Suppressor macrophage (primary cell): ENCODE results near the gene KATNB1.

ENCODE experiments used
- DNase-seq, 4 experiments: peaks; one replicate each; pipeline ENCODE4 v3.0.0-alpha.2; 2020 to 2022

Gene KATNB1

DNA sequence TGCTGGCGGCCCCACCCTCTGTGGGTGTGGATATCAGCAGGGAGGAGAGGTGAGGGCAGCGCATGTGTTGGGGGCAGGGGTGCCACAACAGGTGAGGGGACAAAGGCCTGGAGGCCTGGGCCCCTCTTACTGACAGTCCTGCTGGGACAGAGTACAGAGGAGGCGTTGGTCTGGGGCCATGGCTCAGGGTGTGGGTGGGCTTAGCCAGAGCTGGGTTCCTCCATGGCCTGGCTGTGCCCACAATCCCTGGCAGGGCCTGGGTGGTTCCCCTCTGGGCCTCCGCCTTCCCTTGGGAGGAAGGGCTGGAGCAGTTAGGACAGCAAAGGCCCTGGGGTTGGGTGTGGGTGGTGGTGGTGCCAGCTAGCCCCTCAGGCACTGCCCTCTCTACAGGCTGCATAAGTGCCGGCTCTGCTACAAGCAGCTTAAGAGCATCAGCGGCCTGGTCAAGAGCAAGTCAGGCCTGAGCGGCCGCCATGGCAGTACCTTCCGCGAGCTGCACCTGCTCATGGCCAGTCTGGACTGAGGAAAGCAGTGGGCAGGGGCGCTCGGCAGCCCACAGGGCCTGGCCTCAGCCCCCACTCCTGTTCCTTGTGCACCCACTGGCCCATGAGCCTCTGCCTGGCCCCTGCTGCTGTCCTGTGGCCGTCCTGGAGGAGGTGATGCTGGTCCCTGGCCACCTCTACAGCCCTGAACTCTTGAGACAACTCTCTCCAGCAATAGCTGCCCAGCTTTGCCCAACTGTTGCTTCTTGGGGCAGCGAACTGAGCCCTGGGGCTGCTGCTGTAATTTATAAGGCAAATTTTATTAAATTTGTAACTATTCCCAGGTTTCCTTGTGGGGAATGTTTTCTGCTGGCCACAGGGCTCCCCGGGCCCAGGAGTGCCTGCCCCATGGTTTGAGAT, 21.1 kb downstream of the KATNB1 start:
- peak in 3 of 4 experiments; percentile 12 to 36 (median 21) for DNase-seq

DNA sequence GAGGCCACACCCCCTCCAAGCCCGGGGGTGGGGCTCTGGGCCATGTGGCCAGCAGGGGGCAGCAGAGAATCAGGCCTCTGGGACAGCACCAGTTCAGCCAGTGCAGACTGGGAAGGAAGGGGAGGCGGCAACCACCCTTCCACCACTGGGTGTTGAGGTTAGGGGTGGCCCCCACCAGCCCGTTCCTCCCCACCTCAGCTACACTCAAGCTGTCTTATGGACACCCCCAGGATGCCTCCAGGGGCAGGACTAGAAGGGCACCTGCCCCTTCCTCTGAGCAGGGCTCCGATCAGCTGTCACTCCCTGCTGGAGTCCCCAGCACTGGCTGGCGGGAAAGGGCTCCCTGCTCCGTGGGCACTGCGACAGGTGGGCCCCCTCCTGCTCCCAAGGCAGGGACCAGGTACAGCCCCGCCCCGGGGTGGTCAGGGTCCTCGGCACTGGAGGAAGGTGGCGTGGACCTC, 21.8 kb downstream of the KATNB1 start:
- DNase-seq = peak; percentile 89 to 95 (median 94)

DNA sequence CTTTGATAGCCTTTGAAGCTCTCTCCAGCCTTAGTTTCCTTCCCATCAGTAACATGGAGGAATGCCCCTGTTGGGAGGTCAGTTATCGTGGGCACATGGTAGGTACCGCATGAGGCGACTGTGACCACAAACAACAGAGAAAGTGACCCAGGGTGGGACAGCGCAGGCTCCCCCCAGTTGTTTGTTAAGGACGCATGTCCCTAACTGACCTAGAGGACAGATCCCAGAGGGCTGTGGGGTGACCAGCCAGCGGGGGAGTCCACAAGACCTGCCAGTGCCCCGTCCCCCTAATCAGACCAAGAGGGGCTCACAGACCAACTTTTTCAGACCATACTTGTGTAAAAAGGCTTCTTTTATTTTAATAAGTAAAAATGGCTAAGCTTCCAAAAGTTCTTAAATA, 22.3 kb downstream of the KATNB1 start:
- DNase-seq = no peak

DNA sequence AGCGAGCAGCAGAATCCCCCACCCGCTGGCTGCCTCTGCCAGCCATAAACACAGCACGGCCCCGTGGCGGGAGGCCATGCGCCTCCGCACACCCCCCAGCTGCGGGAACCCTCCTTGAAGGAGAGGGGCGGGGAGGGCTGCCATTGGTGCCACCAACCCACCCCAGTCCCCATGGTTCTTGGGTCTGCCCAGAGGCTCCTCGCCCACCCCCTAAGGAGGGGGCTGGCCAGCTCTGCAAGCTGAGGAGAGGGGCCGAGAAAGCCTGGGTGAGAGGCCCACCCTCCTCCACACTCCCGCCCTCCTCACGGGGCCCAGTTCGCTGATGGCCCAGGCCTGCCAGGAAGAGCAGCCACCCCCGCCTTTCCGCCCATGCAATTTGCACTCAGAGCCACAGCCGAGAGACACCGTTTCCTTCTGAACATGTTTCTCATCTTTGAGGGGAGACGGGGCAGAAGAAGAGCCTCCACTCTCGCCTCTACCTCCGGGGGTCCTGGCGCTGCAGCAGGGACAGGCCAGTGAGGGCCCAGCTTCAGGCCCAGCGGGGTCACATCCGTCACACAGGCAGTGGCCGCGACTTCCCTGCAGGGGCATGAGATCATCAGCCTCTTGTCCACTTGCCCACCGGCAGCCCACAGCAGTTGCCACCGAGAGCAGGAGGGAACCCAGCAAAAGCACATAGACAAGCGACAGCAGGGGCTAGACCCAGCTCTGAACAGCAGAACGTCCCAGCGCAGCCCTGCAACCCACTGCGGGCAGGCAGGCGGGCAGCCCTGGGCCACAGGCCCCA, 23.0 kb downstream of the KATNB1 start:
- DNase-seq = peak in 1 of 4 experiments; percentile 45

DNA sequence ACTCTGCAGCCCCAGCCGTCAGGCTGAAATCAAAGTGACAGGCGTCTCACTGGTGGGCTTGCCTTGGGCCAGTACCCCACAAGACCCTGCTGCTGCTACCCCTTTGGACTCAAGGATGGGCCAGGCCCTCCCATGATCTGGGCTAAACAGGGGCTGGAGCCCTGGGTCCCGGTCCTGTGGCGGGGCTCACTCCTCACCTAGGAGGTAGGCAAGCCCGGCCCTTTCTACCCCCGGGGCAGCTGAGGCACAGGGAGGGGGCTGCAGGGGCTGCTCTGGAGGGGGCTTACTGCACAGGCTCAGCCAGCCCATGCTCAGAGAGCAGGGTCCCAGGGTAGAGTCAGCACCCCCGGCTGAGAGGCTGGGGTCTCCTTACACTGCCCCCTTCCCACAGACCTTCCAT, 23.6 kb downstream of the KATNB1 start:
- no peak for DNase-seq

DNA sequence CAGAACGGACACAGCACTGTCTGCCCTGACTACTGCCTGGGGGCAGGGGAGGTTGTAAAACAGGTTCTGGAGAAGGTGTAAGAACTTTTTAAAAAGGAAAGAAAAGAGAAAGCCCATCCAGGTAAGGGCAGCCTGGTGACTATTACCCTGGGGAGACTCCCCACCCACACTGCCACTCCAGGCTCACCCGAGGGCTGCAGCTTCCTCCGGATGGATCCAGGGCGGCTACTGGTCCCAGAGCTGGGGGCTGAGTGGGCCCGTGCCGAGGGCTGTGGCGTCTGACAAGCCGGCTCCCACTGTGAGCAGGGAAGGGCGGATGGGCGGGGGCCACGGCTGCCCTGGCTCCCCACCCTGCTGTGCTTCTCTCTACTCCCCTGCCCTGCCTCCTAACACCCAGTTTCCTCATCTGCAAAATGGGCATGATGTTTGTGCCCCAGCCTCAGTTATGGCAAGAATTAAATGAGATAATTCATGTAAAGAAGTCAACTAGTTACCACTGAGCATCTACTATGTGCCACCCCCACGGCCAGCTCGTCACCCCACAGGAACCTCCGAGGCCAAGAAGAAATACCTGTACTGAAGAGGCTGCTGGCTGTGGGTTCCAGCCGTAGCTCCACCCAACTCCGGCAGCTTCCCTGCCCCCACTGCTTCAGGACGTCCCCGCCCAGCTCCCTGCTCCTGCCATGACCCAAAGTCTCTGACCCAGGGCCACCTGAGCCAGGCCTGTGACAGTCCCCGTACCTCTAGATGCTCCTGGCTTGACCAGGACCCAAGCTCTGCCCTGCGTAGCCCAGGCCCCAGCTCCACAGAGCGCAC, 24.2 kb downstream of the KATNB1 start:
- peak in 2 of 4 experiments; percentile 22 to 52 for DNase-seq

DNA sequence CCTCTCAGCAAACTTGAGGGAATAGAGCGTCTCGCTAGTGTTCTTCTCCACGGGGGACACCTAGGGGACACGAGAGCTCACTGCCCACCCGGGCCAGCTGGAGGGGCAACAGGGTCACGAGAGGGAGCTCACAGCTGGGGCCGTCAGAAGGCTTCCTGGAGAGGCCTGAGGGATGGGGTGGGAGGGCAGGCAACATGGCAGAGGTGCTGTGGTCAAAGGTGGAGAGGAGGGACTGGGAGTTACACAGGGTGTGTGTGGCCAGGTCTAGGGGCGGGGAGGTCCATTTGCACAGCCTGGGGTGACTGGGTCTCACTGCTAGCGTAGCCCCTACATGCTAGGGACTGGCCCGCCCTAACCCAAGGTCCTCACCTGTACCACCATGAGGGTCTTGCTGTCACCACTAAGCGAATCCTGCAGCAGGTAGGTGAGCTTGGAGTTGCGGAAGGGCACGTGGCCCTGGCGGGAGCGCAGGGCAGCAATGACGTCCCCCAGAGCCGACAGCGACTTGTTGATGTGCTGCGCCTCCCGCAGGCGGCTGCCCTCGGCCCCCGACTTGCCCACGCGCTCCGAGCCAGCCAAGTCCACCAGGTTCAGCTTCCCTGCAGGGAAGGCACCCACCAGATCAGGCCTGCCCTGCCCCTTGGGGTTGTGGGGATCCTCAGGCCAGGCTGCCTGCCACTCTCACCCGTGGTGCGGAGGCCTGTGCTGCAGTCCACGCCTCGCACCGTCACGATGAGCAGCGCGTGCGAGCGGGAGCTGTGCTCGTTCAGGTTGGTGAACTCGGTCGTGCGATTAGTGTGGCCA, 25.0 kb downstream of the KATNB1 start:
- no peak for DNase-seq

DNA sequence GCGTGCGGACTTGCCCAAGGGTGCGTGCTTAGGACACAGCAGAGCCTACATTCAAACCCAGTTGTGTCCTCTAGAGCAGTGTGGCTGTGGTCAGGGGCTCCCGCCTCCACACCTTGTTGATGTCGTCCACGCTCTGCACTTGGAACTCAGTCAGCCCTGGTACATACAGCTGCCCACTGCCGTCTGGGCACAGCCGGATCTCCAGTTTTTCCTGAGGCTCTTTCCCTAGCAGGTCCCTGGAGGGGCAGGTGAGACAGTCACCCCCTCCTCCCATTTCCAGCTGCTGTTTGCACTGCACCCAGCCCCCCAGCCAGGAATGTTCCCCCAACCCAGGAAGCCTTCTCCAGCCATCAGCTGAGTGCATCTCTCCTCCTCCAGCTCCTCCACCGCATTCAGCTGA, 25.7 kb downstream of the KATNB1 start:
- no peak for DNase-seq

DNA sequence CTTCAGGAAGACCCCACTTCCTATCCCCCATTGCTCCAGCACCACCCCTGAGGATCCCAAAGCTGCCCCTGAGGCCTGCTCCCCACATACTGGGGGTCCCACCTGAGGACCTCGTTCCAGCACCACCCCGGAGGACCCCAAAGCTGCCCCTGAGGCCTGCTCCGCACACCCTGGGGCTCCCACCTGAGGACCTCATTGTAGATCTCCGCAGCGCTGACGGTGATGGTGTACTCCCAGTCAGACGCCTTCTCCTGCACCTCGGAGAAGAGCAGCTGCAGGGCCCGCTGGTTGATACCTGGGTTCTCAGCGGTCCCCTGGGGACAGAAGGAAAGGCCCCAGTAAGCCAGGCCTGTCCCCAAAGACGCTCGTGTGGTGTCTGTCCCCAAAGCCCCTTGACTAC, 26.4 kb downstream of the KATNB1 start:
- DNase-seq = no peak

DNA sequence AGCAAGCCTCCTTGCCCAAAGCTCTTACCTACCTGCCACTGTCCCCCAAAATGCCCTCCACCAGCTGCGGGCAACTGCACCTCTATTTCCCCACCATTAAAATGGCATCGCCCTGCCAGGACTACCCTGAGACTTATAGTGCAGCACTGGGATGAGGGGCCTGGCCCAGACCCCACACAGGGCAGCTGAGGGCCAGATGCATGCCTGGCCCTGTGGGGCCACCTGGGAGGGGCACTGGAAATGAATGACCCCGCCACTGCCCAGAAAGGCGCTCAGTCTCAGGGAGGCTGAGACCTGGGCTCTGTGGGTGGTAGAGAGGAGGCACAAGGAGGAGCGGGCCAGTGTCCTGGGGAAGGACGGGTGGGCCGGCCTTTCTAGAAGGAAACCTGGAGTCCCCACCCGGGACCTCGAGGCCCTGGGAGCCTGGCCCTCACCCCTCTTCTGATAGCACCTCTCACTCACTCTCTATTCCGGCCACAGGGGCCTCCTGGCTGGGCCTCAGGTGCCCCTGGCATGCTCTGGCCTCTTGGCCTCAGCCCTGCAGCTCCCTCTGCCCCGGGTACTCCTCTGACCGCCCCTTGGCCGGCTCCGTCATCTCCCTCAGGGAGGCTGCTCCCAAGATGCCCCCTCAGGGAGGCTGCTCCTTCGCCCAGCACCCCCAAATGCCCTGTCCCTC, 26.9 kb downstream of the KATNB1 start:
- DNase-seq = no peak

DNA sequence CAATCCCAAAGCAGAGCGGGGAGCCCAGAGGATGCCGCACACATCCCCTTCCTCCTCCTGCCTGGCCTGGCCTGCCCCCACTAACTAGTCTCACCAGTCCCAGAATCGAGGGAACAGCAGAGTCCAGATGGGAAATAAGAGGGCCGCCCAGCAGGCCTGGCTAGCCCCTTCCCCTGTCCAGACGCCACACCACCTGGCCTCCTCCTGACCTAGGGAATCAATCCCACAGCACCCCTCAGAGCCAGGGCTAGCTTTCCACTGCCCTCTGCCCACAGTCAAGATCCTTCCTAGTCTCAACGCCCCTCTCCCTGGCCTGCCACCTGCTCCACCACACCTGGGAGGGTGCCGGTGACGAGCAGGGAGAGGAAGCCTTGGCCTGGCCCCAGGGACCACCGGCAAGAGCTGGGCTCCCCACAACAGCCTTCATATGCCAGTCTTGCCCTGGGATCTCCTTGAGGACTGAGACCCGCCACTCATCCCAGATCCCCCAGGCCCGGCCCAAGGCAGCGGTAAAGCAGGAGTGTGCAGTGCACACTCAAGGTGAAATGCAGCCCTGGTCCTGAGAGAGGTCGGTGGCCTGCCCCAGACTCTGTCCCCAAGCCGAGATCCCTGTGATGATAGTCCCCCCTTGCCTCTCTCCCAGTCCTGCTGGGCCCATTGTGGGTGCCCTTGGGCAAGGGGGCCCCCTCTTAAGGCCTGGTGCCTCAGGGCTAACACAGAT, 27.9 kb downstream of the KATNB1 start:
- DNase-seq = no peak

DNA sequence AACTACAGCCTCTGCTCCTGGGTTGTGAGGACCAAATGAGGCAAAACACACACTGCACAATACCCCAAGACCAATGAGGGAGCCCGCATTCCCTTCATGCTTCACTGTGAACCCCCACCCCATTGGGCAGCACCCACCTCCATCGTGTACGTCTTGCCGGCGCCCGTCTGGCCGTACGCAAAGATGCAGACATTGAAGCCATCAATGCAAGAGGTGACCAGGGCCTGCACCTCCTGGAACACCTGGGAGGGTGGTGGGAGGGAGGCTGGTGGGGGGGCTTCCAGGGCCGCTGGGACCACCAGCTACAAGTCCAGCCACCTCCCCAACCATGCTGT, 28.4 kb downstream of the KATNB1 start:
- DNase-seq = no peak

DNA sequence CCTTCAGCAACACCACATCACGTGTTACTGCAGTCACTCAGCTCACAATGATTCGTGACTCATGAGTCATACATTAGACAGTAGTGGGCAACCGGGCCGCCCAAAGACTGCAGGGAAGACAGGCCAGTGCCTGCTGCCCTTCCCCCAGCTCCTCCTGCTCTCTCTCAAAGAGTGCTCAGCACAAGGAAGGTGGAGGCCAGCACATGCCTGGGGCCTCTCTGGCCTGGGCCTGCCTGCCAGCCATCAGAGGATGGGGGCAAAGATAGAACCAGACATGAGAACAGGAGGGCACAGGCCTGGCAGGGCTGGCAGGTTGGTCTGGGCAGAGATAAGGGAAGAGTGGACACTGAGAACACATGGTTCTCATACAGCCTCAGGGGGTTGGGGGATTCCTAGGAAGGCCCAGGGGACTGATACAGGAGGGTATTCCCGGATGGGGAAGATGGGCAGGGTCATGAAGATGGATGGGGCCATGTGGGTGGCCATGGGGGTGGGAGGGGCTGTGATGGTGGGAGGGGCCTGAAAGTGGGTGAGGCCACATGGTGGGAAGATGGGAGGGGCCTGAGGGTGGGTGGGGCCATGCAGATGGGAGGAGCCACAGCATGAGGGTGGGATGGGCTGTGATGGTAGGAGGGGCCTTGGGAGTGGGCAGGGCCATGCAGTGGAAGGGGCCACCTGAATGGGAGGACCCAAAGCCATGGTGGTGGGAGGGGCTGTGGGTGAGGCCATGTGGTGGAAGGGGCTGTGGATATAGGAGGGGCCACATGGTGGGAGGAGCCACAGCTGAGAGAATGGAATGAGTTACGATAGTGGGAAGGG, 29.0 kb downstream of the KATNB1 start:
- DNase-seq = peak; percentile 75 to 91 (median 88)

DNA sequence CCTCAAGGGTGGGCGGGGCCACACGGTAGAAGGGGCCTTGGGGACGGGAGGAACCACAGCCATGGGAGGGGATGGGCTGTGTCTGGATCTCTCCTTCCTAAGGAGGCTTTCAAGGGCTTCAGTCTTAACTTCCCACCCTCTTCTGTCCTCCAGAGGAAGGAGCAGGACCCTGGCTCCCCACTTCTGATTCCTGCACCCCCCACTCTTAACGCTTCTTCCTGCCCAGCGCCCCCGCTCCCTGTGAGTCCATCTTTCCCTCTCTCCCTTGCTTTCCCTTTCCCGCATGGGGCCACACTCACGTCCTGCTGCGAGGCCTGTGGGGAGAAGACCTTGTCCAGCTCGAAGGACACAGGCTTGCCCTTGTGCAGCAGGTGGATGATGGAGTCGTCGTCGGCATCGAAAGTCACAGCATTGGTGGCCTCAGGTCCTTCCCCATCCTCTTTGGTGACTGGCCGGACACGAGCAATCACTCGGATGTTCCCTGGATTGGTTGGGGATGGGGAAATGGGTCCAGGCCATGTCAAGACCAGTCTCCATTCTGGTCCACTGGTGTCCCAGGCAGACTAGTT, 29.7 kb downstream of the KATNB1 start:
- DNase-seq = no peak

DNA sequence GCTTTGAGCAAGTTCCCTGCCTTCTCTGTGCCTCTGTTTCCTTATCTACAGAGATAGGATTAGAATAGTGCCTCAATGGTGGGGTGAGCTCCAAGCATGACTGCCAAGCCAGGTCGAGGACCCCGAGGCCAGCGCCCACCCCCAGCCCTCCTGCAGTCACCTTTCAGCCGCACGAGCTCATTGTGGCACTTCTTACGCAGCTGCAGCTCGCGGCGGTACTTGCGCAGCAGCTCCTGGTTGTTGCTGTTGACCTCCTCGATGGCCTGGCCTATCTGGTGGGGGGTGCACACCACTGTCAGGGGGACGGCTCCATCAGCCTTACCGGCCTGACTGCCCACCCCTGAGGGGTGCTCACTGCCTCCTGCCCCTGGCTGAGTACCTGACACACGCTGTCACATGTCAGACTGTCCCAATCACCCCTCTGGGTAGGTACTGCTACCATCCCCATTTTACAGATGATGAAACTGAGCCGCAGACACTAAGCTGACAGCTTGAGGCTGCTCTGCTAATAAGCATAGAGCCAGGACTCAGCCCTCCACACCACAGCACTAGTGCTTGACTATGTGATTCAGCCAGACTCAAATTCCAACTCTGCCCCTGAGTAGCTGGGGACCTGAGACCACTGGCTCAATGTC, 31.3 kb downstream of the KATNB1 start:
- DNase-seq = no peak

DNA sequence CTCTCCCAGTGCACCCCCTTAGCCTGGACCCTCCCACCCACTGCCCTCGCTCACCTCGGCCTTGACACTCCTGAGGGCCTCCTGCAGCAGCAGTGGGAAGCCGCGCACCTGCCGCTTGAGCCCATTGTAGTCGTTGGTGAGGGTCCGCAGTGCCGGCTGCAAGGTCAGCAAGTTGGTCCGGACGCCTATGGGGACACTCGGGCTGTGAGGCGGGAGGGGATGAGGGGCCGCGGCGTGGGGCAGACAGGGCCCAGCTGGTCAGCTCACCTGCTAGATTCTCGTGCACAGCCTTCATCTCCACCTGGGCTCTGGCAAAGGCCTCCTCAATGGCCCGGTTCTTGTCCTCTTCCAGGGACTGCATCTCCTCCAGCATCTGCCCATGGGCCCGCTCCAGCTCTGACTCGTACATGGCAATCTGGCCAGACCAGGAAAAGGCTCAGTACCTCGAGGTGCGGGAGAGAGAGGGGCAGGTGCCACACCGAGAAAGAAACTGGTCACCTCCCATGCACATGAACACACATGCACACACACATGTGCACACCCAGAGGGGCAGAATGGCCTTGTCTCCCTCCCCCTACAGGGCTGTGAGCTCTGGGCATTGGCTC, 34.1 kb downstream of the KATNB1 start:
- DNase-seq = no peak

DNA sequence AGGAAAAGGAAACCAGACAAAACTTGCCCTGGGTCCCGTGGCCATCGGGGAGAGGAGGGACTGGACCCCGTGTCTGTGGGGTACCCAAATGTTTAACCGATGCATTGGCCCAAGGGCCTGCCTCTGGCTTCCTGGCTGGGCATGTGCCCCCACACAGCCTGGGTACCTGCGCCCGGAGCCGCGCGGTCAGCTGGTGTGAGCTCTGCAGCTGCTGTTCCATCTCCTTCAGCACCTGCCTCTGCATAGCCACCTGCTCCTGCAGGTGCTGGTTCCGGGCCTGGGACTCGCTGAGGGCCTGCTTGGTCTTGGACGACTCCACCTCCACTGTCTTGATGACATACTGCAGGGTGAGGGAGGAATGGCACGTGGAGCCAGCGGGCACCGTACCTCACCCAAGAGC, 34.8 kb downstream of the KATNB1 start:
- no peak for DNase-seq

DNA sequence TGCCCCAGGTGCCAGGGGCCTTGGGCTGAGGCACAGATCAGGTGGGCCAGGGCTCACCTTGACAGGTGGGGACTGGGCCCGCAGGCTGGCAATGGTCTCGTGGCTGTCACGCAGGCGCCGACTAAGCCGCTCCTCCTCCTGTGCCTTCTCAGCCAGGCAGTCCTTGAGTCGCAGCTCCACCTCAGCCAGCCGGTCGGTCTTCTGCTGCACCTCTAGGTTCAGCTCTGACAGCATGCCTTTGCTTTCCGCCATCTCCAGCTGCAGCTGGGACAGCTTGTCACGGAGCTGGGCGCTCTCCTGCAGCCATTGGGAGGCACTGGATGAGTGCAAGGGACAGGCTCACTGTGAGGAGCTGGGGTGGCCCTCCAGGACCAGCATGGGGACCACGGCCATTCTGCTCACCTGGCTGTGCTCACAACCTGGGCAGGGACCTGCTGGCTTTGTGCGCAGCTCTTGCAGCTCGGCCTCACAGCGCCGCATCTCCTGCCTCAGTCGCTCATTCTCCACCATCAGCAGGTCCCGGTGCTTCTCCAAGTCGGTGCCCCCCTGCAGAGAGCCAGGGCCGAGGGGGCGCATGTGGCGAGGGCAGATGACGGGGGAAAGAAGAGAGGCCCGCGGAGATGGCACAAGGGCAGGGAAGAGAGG, 35.7 kb downstream of the KATNB1 start:
- no peak for DNase-seq
